Dermis blood vessel endothelial cell (primary cell): ENCODE measurements around the gene SH3BP2. TPM values are rescaled to one million over a fixed set of nuclear protein-coding genes. Genes with fewer than 3 reads are reported as not detected.
"Not testable (repeated sequence)": the region's sequence is repeated elsewhere in the genome, so short reads cannot be mapped to it uniquely, and the experiment has no call there.

Experiments
- DNase-seq: peaks from one replicate; pipeline ENCODE4 v3.0.0; 2010
- total RNA-seq: library from RNA; depleted of rRNA; stranded (reverse); fragments of >200 nt; gene quantifications from 2 replicates; pipeline ENCODE4 v1.2.3, GENCODE V29; 2014

Gene SH3BP2
- 26.4 and 29.6 TPM in 2 replicates for total RNA-seq

GRCh38 chr4:2792711-2793585, at the start of gene SH3BP2:
Gene SH3BP2, plus strand, starts transcription at chr4:2793085. Its CDS starts 27,533 bp downstream, at chr4:2820618.
- DNase-seq, result peak; percentile 79

GRCh38 chr4:2743518-2744445, 49.1 kb upstream of the SH3BP2 start:
- DNase-seq, result no peak

- DNase-seq, result no peak
Measured at GRCh38 chr4:2744576-2745270, 48.2 kb upstream of the SH3BP2 start.

GRCh38 chr4:2745516-2745915, 47.4 kb upstream of the SH3BP2 start:
- DNase-seq, result no peak

GRCh38 chr4:2745981-2746806, 46.7 kb upstream of the SH3BP2 start:
- peak; percentile 72 for DNase-seq

- DNase-seq, result peak; percentile 61
Measured at GRCh38 chr4:2746891-2747695, 45.8 kb upstream of the SH3BP2 start.

- DNase-seq, result no peak
Measured at GRCh38 chr4:2750719-2751605, 41.9 kb upstream of the SH3BP2 start.

- no peak for DNase-seq
Measured at GRCh38 chr4:2753436-2753835, 39.4 kb upstream of the SH3BP2 start.

GRCh38 chr4:2754848-2755819, 37.8 kb upstream of the SH3BP2 start:
- no peak for DNase-seq

GRCh38 chr4:2755821-2756690, 36.8 kb upstream of the SH3BP2 start, which contains the start of gene TNIP2:
Gene TNIP2, minus strand, starts transcription at chr4:2756336. Its CDS starts 47 bp downstream, at chr4:2756289.
- DNase-seq, result peak; percentile 84

- DNase-seq, result no peak
Measured at GRCh38 chr4:2756691-2757350, 36.1 kb upstream of the SH3BP2 start.

GRCh38 chr4:2757426-2757825, 35.5 kb upstream of the SH3BP2 start:
- DNase-seq, result no peak

- DNase-seq, result peak; percentile 73
Measured at GRCh38 chr4:2761035-2761923, 31.6 kb upstream of the SH3BP2 start.

- no peak for DNase-seq
Measured at GRCh38 chr4:2762048-2762447, 30.8 kb upstream of the SH3BP2 start.

GRCh38 chr4:2762486-2763370, 30.2 kb upstream of the SH3BP2 start:
- not testable (repeated sequence) for DNase-seq
